SU-DHL-6 (cell line): Measurements from ENCODE around the gene SELENOO.

Experiments
- H2AFZ ChIP-seq: fragments of 200-600 bp; sonication (generic); 2 replicates; pipeline ENCODE4 v1.6.1; 2014; ENCODE audit warnings: low read depth, mild to moderate bottlenecking, moderate library complexity, mixed read lengths, antibody characterized with exemption, low read length; ENCODE audit not compliant: severe bottlenecking
- H3F3A ChIP-seq: fragments of 200-600 bp; shearing (Covaris generic); 2 replicates; pipeline ENCODE4 v1.6.0; 2016; ENCODE audit warnings: antibody characterized with exemption, mild to moderate bottlenecking; ENCODE audit not compliant: insufficient read depth
- H3K27ac ChIP-seq: fragments of 200-600 bp; sonication (generic); 2 replicates; pipeline ENCODE4 v1.5.1; 2016; ENCODE audit warnings: low read depth, mild to moderate bottlenecking, low read length, moderate library complexity, mixed read lengths
- H3K27me3 ChIP-seq: fragments of 200-600 bp; sonication (generic), shearing (Covaris generic); 2 replicates; pipeline ENCODE4 v1.6.0; 2014; ENCODE audit warnings: mild to moderate bottlenecking, low read length
- H3K36me3 ChIP-seq: fragments of 200-600 bp; sonication (generic); 2 replicates; pipeline ENCODE4 v1.6.1; 2014; ENCODE audit warnings: mild to moderate bottlenecking, low read length, mixed read lengths
- H3K4me2 ChIP-seq: fragments of 300-600, 200-600 bp; shearing (Covaris generic), sonication (generic); 2 replicates; pipeline ENCODE4 v1.6.0; 2014; ENCODE audit warnings: low read length, low read depth, mild to moderate bottlenecking; ENCODE audit not compliant: poor library complexity, severe bottlenecking
- H3K4me3 ChIP-seq: fragments of 200-600 bp; sonication (generic); 2 replicates; pipeline ENCODE4 v1.5.1; 2014; ENCODE audit warnings: antibody characterized with exemption, low read length, mild to moderate bottlenecking, mixed read lengths; ENCODE audit not compliant: insufficient read depth, poor library complexity, severe bottlenecking
- H3K79me2 ChIP-seq: fragments of 200-600 bp; sonication (generic); 2 replicates; pipeline ENCODE4 v1.6.1; 2014; ENCODE audit warnings: mild to moderate bottlenecking, low read length, moderate library complexity; ENCODE audit not compliant: insufficient read depth
- H3K9ac ChIP-seq: fragments of 200-600 bp; sonication (generic); 2 replicates; pipeline ENCODE4 v1.7.0; 2014; ENCODE audit warnings: mild to moderate bottlenecking, low read length
- H3K9me2 ChIP-seq: fragments of 200-600 bp; sonication (generic); replicated peaks from 2 replicates; pipeline ENCODE4 v1.6.1; 2014; ENCODE audit warnings: low read length; ENCODE audit not compliant: insufficient read depth
- H3K9me3 ChIP-seq: fragments of 200-600 bp; sonication (generic); 2 replicates; pipeline ENCODE4 v1.6.1; 2014; ENCODE audit warnings: low read length, mixed read lengths; ENCODE audit not compliant: insufficient read depth
- H4K20me1 ChIP-seq: fragments of 200-600 bp; sonication (generic); 2 replicates; pipeline ENCODE4 v1.6.1; 2014; ENCODE audit warnings: low read depth, mild to moderate bottlenecking, antibody characterized with exemption, low read length, moderate library complexity, mixed read lengths
- EZH2phosphoT487 ChIP-seq: fragments of 200-600 bp; sonication (generic), shearing (Covaris generic); conservative IDR thresholded peaks from 2 replicates; pipeline ENCODE4 v1.6.1; 2018; ENCODE audit warnings: mild to moderate bottlenecking, antibody characterized with exemption, low read length, moderate library complexity, mixed read lengths
- TF ChIP-seq, protein P1 (sequence below): fragments of 200-600 bp; sonication (generic); IDR thresholded peaks from one replicate; pipeline ENCODE4 v1.5.1; 2017; ENCODE audit warnings: antibody characterized with exemption, mild to moderate bottlenecking, low read length, moderate library complexity; ENCODE audit not compliant: insufficient read depth, poor library complexity, severe bottlenecking

Gene SELENOO

DNA sequence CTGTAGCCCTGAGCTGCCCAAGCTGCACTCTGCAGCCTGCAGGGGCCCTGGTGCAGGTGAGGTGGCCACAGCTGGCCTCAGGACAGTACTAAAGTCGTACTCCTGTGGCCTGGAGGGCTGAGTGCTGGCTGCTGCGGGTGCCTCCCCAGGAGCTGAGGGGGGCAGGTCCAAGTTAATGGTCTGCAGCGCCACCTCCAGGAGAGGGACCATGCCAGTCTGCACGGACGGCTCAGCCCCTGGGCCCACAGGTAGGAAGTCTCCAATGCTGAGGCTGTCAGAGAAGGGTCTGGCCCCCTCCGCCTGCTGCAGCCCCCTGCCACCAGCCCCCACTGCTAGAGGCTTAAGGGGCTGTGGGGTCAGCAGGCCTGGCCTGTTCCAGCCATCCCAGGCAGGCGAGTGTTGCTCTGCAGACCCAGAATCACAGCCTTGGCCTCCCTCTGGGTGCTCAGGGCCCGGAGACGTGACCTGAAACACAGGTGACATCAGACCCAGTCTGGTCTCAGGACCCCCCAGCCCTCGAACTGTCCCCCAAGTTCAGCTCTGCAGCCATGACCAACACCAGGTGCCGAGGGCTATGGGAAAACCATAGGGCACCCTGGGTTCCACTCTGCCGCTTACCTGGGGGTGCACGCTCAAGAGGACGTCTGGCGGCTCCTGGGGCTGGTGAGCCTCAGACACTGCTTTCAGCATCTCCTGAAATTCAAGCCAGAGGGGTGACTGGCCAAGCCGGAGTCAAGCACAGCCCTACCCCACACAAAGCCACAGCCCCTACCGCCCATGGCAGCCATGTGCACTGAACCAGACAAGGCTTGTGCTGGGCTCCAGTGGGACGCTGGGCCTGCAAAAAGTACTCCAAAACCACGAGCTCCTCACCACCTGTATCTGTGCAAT lies 20.8 kb downstream of the SELENOO start:
- no peaks in the 10 kb centered on the region for H4K20me1 ChIP-seq
- H3K4me3 ChIP-seq, result no peak overlapping the region
- H3K27me3 ChIP-seq, result no peaks in the 10 kb centered on the region
- no peak overlapping the region for H3K27ac ChIP-seq
- no peak overlapping the region for H3K9ac ChIP-seq
- H3K36me3 ChIP-seq, result no peaks in the 10 kb centered on the region
- H3K9me3 ChIP-seq, result no peaks in the 10 kb centered on the region
- no peak for TF ChIP-seq EZH2phosphoT487
- TF ChIP-seq, protein P1, sequence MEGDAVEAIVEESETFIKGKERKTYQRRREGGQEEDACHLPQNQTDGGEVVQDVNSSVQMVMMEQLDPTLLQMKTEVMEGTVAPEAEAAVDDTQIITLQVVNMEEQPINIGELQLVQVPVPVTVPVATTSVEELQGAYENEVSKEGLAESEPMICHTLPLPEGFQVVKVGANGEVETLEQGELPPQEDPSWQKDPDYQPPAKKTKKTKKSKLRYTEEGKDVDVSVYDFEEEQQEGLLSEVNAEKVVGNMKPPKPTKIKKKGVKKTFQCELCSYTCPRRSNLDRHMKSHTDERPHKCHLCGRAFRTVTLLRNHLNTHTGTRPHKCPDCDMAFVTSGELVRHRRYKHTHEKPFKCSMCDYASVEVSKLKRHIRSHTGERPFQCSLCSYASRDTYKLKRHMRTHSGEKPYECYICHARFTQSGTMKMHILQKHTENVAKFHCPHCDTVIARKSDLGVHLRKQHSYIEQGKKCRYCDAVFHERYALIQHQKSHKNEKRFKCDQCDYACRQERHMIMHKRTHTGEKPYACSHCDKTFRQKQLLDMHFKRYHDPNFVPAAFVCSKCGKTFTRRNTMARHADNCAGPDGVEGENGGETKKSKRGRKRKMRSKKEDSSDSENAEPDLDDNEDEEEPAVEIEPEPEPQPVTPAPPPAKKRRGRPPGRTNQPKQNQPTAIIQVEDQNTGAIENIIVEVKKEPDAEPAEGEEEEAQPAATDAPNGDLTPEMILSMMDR, result no peak
- no peak overlapping the region for H3K4me2 ChIP-seq
- H3F3A ChIP-seq, result no peaks in the 10 kb centered on the region
- no peaks in the 10 kb centered on the region for H3K79me2 ChIP-seq
- H2AFZ ChIP-seq, result no peak overlapping the region
- no peaks in the 10 kb centered on the region for H3K9me2 ChIP-seq

DNA sequence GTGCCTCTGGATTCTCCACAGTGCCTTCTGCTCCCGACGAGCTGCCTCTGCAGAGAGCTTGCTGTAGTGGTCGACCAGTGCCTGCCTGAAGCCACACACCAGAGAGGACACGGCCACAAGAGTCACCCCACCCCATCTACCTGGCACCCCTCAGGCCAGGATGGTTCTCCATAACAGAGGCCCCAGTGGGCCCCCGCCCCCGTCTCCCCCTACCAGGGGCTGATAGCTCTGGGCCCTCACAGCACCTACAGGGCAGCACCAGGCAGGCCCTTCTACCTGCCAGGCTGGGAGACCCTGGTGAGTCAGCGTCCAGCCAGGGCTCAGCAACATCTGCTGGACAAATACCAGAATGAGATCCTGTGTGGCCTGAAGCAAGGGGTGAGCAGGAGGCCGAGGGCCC lies 21.7 kb downstream of the SELENOO start:
- Histone ChIP-seq H3K79me2 (no peaks in the 10 kb centered on the region), H3K36me3 (no peaks in the 10 kb centered on the region), H3K27me3 (no peaks in the 10 kb centered on the region), H2AFZ (no peak overlapping the region), H3K9me3 (no peaks in the 10 kb centered on the region), H3K9me2 (no peaks in the 10 kb centered on the region), H4K20me1 (no peaks in the 10 kb centered on the region), H3K27ac (no peak overlapping the region), H3K4me2 (no peak overlapping the region), H3K4me3 (no peak overlapping the region), H3F3A (no peaks in the 10 kb centered on the region), H3K9ac (no peak overlapping the region)
- TF ChIP-seq EZH2phosphoT487, result no peak
- TF ChIP-seq, protein P1, result no peak

DNA sequence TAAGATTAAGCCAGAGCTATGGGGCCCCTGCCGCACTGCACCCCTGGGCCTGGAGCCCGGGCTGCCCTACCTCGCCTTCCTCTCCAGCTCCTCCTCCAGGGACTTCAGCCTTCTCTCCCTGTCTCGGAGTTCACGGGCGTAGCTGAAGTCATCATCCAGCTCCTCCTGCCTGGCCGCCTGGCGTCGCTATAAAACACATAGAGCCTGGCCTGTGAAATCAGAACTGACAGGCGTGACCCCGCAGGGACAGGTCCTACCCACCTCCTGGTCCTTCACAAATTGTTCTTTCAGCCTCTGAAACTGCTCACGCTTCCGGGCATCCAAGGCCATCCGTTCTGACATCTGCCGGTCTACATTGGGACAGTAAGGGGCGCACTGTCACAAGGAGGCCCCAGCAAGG lies 23.3 kb downstream of the SELENOO start:
- Histone ChIP-seq H3K36me3 (no peaks in the 10 kb centered on the region), H3F3A (no peaks in the 10 kb centered on the region), H3K9ac (no peak overlapping the region), H3K27ac (no peak overlapping the region), H3K9me2 (no peaks in the 10 kb centered on the region), H3K4me3 (no peak overlapping the region), H3K79me2 (no peaks in the 10 kb centered on the region), H4K20me1 (no peaks in the 10 kb centered on the region), H2AFZ (no peak overlapping the region), H3K9me3 (no peaks in the 10 kb centered on the region), H3K4me2 (no peak overlapping the region), H3K27me3 (no peaks in the 10 kb centered on the region)
- no peak for TF ChIP-seq EZH2phosphoT487

DNA sequence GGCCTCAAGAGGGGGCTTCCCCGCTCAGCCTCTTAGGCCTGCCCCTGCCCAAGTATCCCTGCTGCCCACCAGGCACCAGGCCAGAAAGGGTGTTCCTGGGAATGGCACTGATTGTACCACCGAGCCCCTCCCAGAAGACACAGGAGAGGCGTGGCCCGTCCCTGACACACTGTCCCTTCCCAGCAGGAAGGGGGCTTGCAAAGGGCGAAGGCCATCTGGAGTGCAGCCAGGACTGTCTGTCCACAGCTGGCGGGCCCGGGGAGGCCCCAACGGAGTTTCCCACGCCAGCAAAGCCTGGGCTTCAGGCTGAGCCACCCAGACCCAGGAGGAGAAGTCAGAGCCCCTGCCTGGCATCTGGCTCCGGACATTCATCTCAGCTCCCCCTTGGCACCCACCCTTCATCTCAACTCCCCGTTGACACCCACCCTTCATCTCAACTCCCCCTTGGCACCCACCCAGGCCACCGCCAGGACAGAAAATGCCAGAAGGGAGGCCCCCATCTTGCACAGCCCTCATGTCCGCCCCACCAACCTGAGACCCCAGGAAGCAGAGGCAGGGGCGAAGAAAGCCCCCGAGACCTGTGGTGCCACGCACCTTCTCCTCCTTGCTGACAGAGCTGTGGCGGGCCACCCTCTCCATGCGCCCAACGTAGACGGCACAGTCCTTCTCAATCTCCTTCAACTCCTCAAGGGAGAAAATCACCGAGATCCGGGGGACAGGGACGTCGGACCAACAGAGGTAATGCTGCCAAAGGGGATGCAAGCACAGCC lies 24.6 kb downstream of the SELENOO start:
- Histone ChIP-seq H4K20me1 (no peaks in the 10 kb centered on the region; the same call in 1 of the 2 replicates), H3K4me3 (no peak overlapping the region), H2AFZ (no peak overlapping the region), H3K9me3 (no peaks in the 10 kb centered on the region), H3K9me2 (no peaks in the 10 kb centered on the region), H3K79me2 (no peaks in the 10 kb centered on the region), H3K4me2 (no peak overlapping the region), H3K27me3 (no peaks in the 10 kb centered on the region), H3K27ac (no peak overlapping the region), H3K9ac (no peak overlapping the region), H3K36me3 (no peaks in the 10 kb centered on the region), H3F3A (no peaks in the 10 kb centered on the region)
- no peak for TF ChIP-seq EZH2phosphoT487
- TF ChIP-seq, protein P1, result no peak
